Liver (tissue), 9 donors: ENCODE measurements around the gene LRRC23. TPM values are rescaled to one million over a fixed set of nuclear protein-coding genes. Genes with fewer than 3 reads are reported as not detected.

Experiments
- DNase-seq: peaks from one replicate; pipeline ENCODE4 v3.0.0-alpha.2; 2017; ENCODE audit warnings: low spot score
- H3K27ac ChIP-seq, 2 donors: one replicate each; pipeline ENCODE4 v1.7.0; 2013; ENCODE audit warnings: inconsistent platforms in 2 of 2, low read length in 2 of 2, control low read depth in 1 of 2, low read depth in 1 of 2, mild to moderate bottlenecking in 1 of 2
- H3K27me3 ChIP-seq, 4 donors: one replicate each; pipeline versions ENCODE4 v1.6.1 to v1.7.0; 2013; ENCODE audit warnings: low read length in 3 of 4, inconsistent platforms in 1 of 4, mild to moderate bottlenecking in 1 of 4, moderate library complexity in 1 of 4; ENCODE audit not compliant: control insufficient read depth in 4 of 4, insufficient read depth in 4 of 4
- H3K36me3 ChIP-seq, 4 donors: one replicate each; pipeline versions ENCODE4 v1.6.1 to v1.7.0; 2013; ENCODE audit warnings: low read length in 3 of 4, mild to moderate bottlenecking in 3 of 4, low read depth in 1 of 4, moderate library complexity in 1 of 4; ENCODE audit not compliant: control insufficient read depth in 4 of 4, insufficient read depth in 3 of 4
- H3K4me1 ChIP-seq, 4 donors: one replicate each; pipeline versions ENCODE4 v1.6.1 to v1.7.0; 2013; ENCODE audit warnings: low read length in 3 of 4, mild to moderate bottlenecking in 3 of 4, moderate library complexity in 1 of 4; ENCODE audit not compliant: control insufficient read depth in 4 of 4, insufficient read depth in 4 of 4
- H3K4me3 ChIP-seq, 3 donors: one replicate each; pipeline versions ENCODE4 v1.6.1 to v1.7.0; 2013; ENCODE audit warnings: low read length in 3 of 3, control low read depth in 1 of 3, low read depth in 1 of 3, mild to moderate bottlenecking in 1 of 3
- H3K9ac ChIP-seq, 2 donors: one replicate each; pipeline ENCODE4 v1.7.0; 2013; ENCODE audit warnings: low read length in 2 of 2, mild to moderate bottlenecking in 2 of 2, moderate library complexity in 2 of 2, control low read depth in 1 of 2, low read depth in 1 of 2
- H3K9me3 ChIP-seq, 4 donors: one replicate each; pipeline versions ENCODE4 v1.6.1 to v1.7.0; 2013; ENCODE audit warnings: low read length in 3 of 4; ENCODE audit not compliant: control insufficient read depth in 4 of 4
- EGR1 ChIP-seq, 2 donors: IDR thresholded peaks; 2 replicates each; pipeline ENCODE4 v1.6.1; 2016 to 2018; ENCODE audit warnings: antibody characterized with exemption in 2 of 2, low read depth in 2 of 2
- FOXA1 ChIP-seq: IDR thresholded peaks from 2 replicates; pipeline ENCODE4 v1.6.1; 2016; ENCODE audit warnings: antibody characterized with exemption
- FOXA2 ChIP-seq: IDR thresholded peaks from 2 replicates; pipeline ENCODE4 v1.6.1; 2016; ENCODE audit warnings: antibody characterized with exemption
- GABPA ChIP-seq, 2 donors: IDR thresholded peaks in 1 of 2; conservative IDR thresholded peaks in 1 of 2; 2 replicates each; pipeline ENCODE4 v1.6.1; 2016; ENCODE audit warnings: antibody characterized with exemption in 2 of 2, mild to moderate bottlenecking in 1 of 2, moderate library complexity in 1 of 2
- HNF4A ChIP-seq, 2 donors: conservative IDR thresholded peaks; 2 replicates each; pipeline ENCODE4 v1.6.1; 2016; ENCODE audit warnings: antibody characterized with exemption in 2 of 2, mild to moderate bottlenecking in 2 of 2
- HNF4G ChIP-seq: IDR thresholded peaks from 2 replicates; pipeline ENCODE4 v1.6.1; 2016; ENCODE audit warnings: antibody characterized with exemption
- JUND ChIP-seq, 2 donors: IDR thresholded peaks; 2 replicates each; pipeline ENCODE4 v1.6.1; 2016; ENCODE audit warnings: antibody characterized with exemption in 2 of 2
- NR2F2 ChIP-seq: IDR thresholded peaks from 2 replicates; pipeline ENCODE4 v1.6.1; 2016; ENCODE audit warnings: antibody characterized with exemption
- RAD21 ChIP-seq, 2 donors: IDR thresholded peaks; 2 replicates each; pipeline ENCODE4 v1.6.1; 2016; ENCODE audit warnings: antibody characterized with exemption in 2 of 2, mild to moderate bottlenecking in 2 of 2
- RXRA ChIP-seq, 2 donors: IDR thresholded peaks; 2 replicates each; pipeline ENCODE4 v1.6.1; 2017 to 2018; ENCODE audit warnings: antibody characterized with exemption in 2 of 2, mild to moderate bottlenecking in 1 of 2
- SP1 ChIP-seq: IDR thresholded peaks from 2 replicates; pipeline ENCODE4 v1.6.1; 2018; ENCODE audit warnings: antibody characterized with exemption, mild to moderate bottlenecking
- TAF1 ChIP-seq: conservative IDR thresholded peaks from 2 replicates; pipeline ENCODE4 v1.6.1; 2016; ENCODE audit warnings: antibody characterized with exemption, mild to moderate bottlenecking
- YY1 ChIP-seq: IDR thresholded peaks from 2 replicates; pipeline ENCODE4 v1.6.1; 2016; ENCODE audit warnings: antibody characterized with exemption, mild to moderate bottlenecking
- WGBS: extraction: QIAGEN DNeasy Blood & Tissue Kit; methylation state at CpG from one replicate; pipeline ENCODE4 v1.1.7; 2013; 5-methylcytosine and 5-hydroxymethylcytosine counted together
- polyA plus RNA-seq, 2 donors: library from polyadenylated mRNA; stranded (reverse) in 1 of 2; unstranded in 1 of 2; fragments of 200-250 nt in 1 of 2; fragments of >200 nt in 1 of 2; fragmentation: Nextera tagmentation in 1 of 2; extraction: Ambion mirVana in 1 of 2; gene quantifications; one replicate each; pipeline versions ENCODE4 v1.2.1 to v1.2.3, GENCODE V29; 2013 to 2015
- total RNA-seq, 2 donors: library from RNA; depleted of rRNA; stranded (reverse); fragments of >200 nt; gene quantifications; one replicate each; pipeline ENCODE4 v1.2.3, GENCODE V29; 2014
- TF ChIP-seq, protein P1 (sequence below): fragments of 150-350 bp; IDR thresholded peaks from 2 replicates; pipeline ENCODE4 v1.5.1; 2017; ENCODE audit warnings: improper control_type of control experiment, low read depth, low read length; ENCODE audit not compliant: missing input control
- TF ChIP-seq, protein P2 (sequence below): IDR thresholded peaks from 2 replicates; pipeline ENCODE4 v1.6.1; 2016; ENCODE audit warnings: antibody characterized with exemption, mild to moderate bottlenecking
- TF ChIP-seq, protein P3 (sequence below): IDR thresholded peaks from 2 replicates; pipeline ENCODE4 v1.6.1; 2016; ENCODE audit warnings: antibody characterized with exemption
- TF ChIP-seq, protein P4 (sequence below): IDR thresholded peaks from 2 replicates; pipeline ENCODE4 v1.6.1; 2016; ENCODE audit warnings: antibody characterized with exemption
- TF ChIP-seq, protein P5 (sequence below): IDR thresholded peaks from 2 replicates; pipeline ENCODE4 v1.6.1; 2016; ENCODE audit warnings: antibody characterized with exemption
- donor health status: healthy.
- donor health status: healthy.
- donor health status: healthy.
- donor health status: healthy.
- donor health status: healthy.

Gene LRRC23
- total and polyA plus RNA-seq, 4 donors, result 0.92 to 3.6 (median 2.1) TPM

DNA sequence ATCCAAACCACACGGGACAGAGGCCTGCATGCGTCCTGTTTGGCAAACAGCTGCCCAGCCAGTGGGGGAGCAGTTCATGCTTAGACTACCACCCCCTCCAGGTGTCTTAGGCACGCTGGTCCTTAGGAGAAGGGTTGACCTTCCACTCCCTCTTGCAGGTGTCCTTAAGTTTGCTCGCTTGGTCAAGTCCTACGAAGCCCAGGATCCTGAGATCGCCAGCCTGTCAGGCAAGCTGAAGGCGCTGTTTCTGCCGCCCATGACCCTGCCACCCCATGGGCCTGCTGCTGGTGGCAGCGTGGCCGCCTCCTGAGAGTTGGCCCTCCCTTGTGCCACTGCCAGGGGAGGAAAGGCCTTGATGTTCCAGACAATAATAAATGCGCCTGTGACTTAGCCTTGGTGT, 41.0 kb downstream of the LRRC23 start:
- TF ChIP-seq HNF4G, result no peak
- no peak for TF ChIP-seq FOXA1
- no peak for TF ChIP-seq SP1
- no peak for TF ChIP-seq FOXA2
- TF ChIP-seq, protein P1, sequence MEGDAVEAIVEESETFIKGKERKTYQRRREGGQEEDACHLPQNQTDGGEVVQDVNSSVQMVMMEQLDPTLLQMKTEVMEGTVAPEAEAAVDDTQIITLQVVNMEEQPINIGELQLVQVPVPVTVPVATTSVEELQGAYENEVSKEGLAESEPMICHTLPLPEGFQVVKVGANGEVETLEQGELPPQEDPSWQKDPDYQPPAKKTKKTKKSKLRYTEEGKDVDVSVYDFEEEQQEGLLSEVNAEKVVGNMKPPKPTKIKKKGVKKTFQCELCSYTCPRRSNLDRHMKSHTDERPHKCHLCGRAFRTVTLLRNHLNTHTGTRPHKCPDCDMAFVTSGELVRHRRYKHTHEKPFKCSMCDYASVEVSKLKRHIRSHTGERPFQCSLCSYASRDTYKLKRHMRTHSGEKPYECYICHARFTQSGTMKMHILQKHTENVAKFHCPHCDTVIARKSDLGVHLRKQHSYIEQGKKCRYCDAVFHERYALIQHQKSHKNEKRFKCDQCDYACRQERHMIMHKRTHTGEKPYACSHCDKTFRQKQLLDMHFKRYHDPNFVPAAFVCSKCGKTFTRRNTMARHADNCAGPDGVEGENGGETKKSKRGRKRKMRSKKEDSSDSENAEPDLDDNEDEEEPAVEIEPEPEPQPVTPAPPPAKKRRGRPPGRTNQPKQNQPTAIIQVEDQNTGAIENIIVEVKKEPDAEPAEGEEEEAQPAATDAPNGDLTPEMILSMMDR, result no peak
- TF ChIP-seq, protein P2, sequence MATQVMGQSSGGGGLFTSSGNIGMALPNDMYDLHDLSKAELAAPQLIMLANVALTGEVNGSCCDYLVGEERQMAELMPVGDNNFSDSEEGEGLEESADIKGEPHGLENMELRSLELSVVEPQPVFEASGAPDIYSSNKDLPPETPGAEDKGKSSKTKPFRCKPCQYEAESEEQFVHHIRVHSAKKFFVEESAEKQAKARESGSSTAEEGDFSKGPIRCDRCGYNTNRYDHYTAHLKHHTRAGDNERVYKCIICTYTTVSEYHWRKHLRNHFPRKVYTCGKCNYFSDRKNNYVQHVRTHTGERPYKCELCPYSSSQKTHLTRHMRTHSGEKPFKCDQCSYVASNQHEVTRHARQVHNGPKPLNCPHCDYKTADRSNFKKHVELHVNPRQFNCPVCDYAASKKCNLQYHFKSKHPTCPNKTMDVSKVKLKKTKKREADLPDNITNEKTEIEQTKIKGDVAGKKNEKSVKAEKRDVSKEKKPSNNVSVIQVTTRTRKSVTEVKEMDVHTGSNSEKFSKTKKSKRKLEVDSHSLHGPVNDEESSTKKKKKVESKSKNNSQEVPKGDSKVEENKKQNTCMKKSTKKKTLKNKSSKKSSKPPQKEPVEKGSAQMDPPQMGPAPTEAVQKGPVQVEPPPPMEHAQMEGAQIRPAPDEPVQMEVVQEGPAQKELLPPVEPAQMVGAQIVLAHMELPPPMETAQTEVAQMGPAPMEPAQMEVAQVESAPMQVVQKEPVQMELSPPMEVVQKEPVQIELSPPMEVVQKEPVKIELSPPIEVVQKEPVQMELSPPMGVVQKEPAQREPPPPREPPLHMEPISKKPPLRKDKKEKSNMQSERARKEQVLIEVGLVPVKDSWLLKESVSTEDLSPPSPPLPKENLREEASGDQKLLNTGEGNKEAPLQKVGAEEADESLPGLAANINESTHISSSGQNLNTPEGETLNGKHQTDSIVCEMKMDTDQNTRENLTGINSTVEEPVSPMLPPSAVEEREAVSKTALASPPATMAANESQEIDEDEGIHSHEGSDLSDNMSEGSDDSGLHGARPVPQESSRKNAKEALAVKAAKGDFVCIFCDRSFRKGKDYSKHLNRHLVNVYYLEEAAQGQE, result no peak
- TF ChIP-seq, protein P3, sequence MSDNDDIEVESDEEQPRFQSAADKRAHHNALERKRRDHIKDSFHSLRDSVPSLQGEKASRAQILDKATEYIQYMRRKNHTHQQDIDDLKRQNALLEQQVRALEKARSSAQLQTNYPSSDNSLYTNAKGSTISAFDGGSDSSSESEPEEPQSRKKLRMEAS, result no peak
- TF ChIP-seq, protein P4, sequence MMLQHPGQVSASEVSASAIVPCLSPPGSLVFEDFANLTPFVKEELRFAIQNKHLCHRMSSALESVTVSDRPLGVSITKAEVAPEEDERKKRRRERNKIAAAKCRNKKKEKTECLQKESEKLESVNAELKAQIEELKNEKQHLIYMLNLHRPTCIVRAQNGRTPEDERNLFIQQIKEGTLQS, result no peak
- no peak for TF ChIP-seq YY1
- no peak for TF ChIP-seq NR2F2
- TF ChIP-seq TAF1, result no peak
- TF ChIP-seq, protein P5, sequence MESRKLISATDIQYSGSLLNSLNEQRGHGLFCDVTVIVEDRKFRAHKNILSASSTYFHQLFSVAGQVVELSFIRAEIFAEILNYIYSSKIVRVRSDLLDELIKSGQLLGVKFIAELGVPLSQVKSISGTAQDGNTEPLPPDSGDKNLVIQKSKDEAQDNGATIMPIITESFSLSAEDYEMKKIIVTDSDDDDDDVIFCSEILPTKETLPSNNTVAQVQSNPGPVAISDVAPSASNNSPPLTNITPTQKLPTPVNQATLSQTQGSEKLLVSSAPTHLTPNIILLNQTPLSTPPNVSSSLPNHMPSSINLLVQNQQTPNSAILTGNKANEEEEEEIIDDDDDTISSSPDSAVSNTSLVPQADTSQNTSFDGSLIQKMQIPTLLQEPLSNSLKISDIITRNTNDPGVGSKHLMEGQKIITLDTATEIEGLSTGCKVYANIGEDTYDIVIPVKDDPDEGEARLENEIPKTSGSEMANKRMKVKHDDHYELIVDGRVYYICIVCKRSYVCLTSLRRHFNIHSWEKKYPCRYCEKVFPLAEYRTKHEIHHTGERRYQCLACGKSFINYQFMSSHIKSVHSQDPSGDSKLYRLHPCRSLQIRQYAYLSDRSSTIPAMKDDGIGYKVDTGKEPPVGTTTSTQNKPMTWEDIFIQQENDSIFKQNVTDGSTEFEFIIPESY, result no peak
- TF ChIP-seq EGR1 (IDR thresholded peaks at IDR 0.05; ENCODE audit: low read depth in 2 of 2), result no peak
- no peak for TF ChIP-seq HNF4A (conservative IDR thresholded peaks at IDR 0.05)
- no peak for TF ChIP-seq RXRA (IDR thresholded peaks at IDR 0.05)
- TF ChIP-seq GABPA (IDR thresholded peaks at IDR 0.05 in 1 of 2, conservative IDR thresholded peaks at IDR 0.05 in 1 of 2), result no peak
- TF ChIP-seq RAD21 (IDR thresholded peaks at IDR 0.05), result no peak
- no peak for TF ChIP-seq JUND (IDR thresholded peaks at IDR 0.05)
- Histone ChIP-seq H3K4me3 (peak overlapping the region in 2 of 3 donors; percentile 30 to 43), H3K9me3 (no peaks in the 10 kb centered on the region), H3K27ac (peak overlapping the region; percentile 86 to 96), H3K36me3 (no peaks in the 10 kb centered on the region), H3K9ac (peak overlapping the region; percentile 3 to 49), H3K4me1 (peaks cover 10 to 50% (median 34%) of the 10 kb centered on the region in 4 donors), H3K27me3 (no peaks in the 10 kb centered on the region)
- DNase-seq, result no peak
- 67% methylated on average over 11 of the region's 11 CpGs for WGBS
